Measurements from ENCODE around the gene AP4B1.

Gene AP4B1

DNA sequence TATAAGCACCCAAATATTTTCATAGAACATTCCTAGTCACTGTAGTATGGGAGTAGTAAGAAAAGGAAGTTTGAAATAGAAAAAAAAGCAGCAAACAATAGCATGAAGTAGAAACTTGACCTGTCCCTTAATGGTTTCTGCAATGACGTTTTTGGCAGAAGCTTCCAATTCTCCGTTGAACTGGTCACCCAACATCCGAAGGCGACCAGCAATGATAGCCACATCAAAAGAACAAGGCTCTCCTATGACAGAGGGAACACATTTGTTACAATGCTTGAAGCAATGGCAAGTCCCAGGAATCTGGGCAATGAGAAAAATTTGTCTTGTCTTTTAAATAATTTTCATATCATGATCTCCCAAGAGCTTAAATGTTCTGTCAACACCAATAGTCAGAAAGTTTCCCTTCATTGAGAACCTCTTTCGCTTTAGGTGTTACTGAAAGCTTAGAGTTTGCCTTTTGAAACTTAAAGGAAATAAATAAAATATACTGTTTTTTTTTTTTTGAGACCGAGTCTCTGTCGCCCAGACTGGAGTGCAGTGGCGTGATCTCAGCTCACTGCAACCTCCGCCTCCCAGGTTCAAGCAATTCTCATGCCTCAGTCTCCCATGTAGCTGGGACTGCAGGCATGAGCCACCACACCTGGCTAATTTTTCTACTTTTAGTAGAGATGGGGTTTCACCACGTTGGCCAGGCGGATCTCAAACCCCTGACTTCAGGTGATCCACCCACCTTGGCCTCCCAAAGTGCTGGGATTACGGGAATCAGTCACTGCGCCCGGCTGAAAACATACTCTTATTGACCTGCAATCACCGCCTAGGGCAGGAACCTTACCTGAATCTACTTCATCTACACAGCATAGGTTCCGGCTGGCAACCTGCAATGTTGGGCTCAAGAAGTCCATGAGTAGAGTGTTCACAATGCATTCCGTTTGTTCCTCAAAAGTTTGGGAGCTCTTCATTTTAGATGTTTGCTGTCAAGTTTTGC is 17.9 kb downstream of the AP4B1 start:
- DNase-seq (ENCODE audit: extremely low read depth, low read depth), result no peak
- no peak overlapping the region for H3K4me3 ChIP-seq (replicated peaks; ENCODE audit: low read depth, low read length)
- TF ChIP-seq, protein P1, sequence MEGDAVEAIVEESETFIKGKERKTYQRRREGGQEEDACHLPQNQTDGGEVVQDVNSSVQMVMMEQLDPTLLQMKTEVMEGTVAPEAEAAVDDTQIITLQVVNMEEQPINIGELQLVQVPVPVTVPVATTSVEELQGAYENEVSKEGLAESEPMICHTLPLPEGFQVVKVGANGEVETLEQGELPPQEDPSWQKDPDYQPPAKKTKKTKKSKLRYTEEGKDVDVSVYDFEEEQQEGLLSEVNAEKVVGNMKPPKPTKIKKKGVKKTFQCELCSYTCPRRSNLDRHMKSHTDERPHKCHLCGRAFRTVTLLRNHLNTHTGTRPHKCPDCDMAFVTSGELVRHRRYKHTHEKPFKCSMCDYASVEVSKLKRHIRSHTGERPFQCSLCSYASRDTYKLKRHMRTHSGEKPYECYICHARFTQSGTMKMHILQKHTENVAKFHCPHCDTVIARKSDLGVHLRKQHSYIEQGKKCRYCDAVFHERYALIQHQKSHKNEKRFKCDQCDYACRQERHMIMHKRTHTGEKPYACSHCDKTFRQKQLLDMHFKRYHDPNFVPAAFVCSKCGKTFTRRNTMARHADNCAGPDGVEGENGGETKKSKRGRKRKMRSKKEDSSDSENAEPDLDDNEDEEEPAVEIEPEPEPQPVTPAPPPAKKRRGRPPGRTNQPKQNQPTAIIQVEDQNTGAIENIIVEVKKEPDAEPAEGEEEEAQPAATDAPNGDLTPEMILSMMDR (IDR thresholded peaks at IDR 0.05; ENCODE audit: low read depth, low read length, missing control alignments), result no peak

DNA sequence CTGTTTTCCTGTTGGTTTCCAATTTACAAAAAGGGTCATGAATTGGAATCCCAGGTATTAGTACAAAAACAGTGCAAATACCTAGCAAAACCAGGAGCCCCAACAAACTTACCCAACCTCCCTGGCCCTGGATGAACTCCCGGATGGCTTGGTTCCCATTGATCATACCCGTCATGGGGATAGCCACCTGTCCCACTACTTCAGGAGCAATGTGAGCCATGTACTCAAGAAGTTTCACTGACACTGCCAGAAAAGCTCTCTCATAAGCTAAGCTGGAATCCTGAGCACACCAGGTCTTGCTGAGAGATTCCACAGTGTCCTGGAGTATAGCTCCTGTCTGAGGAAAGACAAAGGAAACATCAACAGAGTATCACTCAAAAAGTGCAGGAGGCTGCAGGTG is 22.9 kb downstream of the AP4B1 start:
- no peak overlapping the region for H3K4me3 ChIP-seq (replicated peaks; ENCODE audit: low read depth, low read length)
- DNase-seq (ENCODE audit: extremely low read depth, low read depth), result no peak
- TF ChIP-seq, protein P1 (IDR thresholded peaks at IDR 0.05; ENCODE audit: low read depth, low read length, missing control alignments), result no peak

DNA sequence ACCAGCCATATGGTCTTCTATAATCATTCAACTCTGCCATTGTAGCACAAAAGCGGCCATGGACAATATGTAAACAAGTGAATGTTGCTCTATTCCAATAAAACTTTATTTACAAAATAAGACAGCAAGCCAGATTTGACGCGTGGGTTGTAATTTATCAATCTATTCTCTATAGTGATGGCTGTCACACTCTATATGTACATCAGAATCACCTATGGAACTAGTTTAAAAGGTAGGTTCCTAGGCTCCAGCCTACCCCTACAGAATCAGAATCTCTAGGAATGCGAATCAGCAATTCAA is 24.9 kb downstream of the AP4B1 start:
- TF ChIP-seq, protein P1 (IDR thresholded peaks at IDR 0.05; ENCODE audit: low read depth, low read length, missing control alignments), result no peak
- DNase-seq (ENCODE audit: extremely low read depth, low read depth), result no peak
- no peak overlapping the region for H3K4me3 ChIP-seq (replicated peaks; ENCODE audit: low read depth, low read length)

DNA sequence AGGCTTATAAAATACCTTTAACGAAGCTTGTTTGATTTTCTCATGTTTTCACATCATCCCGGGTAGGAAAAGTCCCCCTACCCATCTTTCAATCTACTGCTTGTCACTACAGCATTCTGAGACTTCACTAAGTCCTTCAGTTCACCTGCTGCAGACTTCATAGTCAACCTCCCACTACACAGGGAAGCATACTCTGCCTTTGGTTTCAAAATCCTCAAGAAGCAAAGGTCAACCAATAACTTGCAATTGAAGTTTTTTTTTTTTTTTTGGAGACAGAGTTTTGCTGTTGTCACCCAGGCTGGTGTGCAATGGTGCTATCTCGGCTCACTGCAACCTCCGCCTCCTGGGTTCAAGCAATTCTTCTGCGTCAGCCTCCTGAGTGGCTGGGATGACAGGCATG is 28.4 kb downstream of the AP4B1 start:
- H3K4me3 ChIP-seq (replicated peaks; ENCODE audit: low read depth, low read length), result no peak overlapping the region
- no peak for DNase-seq (ENCODE audit: extremely low read depth, low read depth)
- TF ChIP-seq, protein P1 (IDR thresholded peaks at IDR 0.05; ENCODE audit: low read depth, low read length, missing control alignments), result no peak

DNA sequence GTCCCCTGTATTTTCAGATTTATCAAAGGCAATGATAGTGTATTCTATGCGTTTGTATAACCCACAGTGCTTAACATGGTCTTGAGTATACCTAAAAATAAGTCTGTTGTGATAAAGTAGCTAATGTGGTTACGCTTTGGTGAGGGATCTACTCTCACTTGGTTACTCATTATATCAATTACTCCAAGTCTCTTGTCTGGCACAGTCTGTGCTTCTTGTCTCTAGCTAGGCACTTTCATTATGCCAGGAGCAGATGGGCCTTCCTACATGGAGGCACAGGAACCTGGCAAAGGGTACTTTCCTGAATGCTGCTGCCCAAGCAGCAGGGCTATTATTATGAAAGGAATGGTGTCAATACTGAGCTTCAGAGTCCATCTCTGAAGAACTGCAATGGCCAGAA is 28.9 kb downstream of the AP4B1 start:
- no peak for DNase-seq (ENCODE audit: extremely low read depth, low read depth)
- H3K4me3 ChIP-seq (replicated peaks; ENCODE audit: low read depth, low read length), result no peak overlapping the region
- TF ChIP-seq, protein P1 (IDR thresholded peaks at IDR 0.05; ENCODE audit: low read depth, low read length, missing control alignments), result no peak

DNA sequence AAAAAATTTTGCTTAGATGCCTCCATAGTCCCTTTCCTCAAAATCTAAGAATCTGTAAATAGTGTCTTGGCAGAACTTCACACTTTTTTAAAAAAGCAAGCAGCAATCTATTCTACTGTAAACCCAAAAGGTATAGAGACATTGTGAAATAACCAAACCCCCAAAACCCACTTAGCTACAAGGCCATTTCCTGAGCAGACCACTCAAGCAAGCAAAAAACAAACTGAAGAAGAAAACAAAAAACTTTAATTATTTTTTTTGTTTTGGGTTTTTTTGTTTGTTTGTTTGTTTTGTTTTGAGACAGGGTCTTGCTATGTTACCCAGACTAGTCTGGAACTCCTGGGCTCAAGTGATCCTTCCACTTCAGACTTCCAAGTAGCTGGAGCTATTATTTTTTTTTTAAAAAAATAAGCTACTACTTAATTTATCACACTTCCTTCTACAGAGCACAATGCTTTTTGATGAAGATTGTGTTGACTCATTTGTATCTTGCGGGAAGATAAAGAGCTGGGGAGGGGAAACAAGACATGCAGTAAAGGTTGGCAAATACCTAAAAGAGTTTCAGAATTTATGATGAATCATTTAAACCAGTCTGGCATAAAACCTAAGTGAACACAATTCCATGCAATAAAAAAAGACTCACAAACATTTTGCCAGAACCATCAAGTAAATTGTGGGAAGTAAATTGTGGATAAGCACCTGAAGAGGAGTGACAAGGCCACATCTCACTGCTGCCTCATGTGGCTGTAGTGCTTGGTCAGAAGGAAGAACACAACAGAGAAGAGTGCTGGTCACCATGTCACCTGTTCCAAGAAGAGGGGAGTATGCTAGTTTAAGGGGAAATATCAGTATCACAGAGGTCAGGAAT is 30.4 kb downstream of the AP4B1 start:
- no peak for DNase-seq (ENCODE audit: extremely low read depth, low read depth)
- TF ChIP-seq, protein P1 (IDR thresholded peaks at IDR 0.05; ENCODE audit: low read depth, low read length, missing control alignments), result peak; percentile 20
- no peak overlapping the region for H3K4me3 ChIP-seq (replicated peaks; ENCODE audit: low read depth, low read length)

Measured in HFF-Myc (cell line).